ENCODE measurements around the gene TAOK3. TPM values are rescaled to one million over a fixed set of nuclear protein-coding genes. Genes with fewer than 3 reads are reported as not detected.

TAOK3 gene
- total and polyA plus RNA-seq, 10 of the 15 experiments (the other 5 are each of a cell fraction or from before 2014, with no cell fraction given), result 41.3 to 131 (median 57.8) TPM

DNA sequence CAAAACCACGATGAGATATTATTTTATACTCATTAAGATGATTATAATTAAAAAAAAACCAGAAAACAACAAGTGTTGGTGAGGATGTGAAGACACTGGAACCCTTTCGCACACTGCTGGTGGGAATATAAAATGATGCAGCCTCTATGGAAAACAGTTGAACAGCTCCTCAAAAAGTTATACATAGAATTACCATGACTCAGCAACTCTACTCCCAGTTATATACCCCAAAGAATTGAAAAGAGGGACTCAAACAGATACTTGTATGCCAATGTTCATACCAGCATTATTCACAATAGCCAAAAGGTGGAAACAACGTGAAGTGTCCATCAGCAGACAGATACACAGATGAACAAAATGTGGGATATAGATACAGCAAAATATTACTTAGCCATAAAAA is 53.1 kb downstream of the TAOK3 start:
- WGBS (ENCODE audit: insufficient coverage, insufficient replicate concordance, low lambda C conversion rate, missing lambda C conversion rate), result 95% methylated on average over 3 of the region's 3 CpGs
- no peak overlapping the region for H3K9ac ChIP-seq (ENCODE audit: control insufficient read depth, insufficient read depth, low read length)
- H3K27me3 ChIP-seq (replicated peaks in 1 of 2; ENCODE audit: control insufficient read depth in 2 of 2, insufficient read depth in 2 of 2, low read length in 1 of 2), result no peaks in the 10 kb centered on the region
- ChIA-PET CTCF (no interaction called here), POLR2A (no interaction called here), RAD21 (ENCODE audit: unreplicated experiment) (no interaction called here), SMC1A (ENCODE audit: uncharacterized antibody, unreplicated experiment) (interaction anchor here (3.8 kb wide), 1 partner anchor 15 kb away, joined by 9 read pairs; no protein-coding TSS in a partner anchor)
- intact Hi-C loops (cut with micrococcal nuclease; ENCODE audit: unreplicated experiment) (no loop called here), in situ Hi-C loops (cut with MboI) (no loop called here)
- H3K4me1 ChIP-seq (ENCODE audit: control insufficient read depth, insufficient read depth, low read length), result peaks cover 3% of the 10 kb centered on the region
- H3K79me2 ChIP-seq (ENCODE audit: control insufficient read depth, insufficient read depth, low read length), result peaks cover 27% of the 10 kb centered on the region
- H3K27ac ChIP-seq (ENCODE audit: control insufficient read depth, insufficient read depth), result no peak overlapping the region
- H3K36me3 ChIP-seq (ENCODE audit: control insufficient read depth in 2 of 2, insufficient read depth in 2 of 2, low read length in 1 of 2), result no peaks in the 10 kb centered on the region; a peak in 2 of 4 replicates
- FAIRE-seq (no peak), DNase-seq (ENCODE audit: low read depth, low spot score) (no peak), ATAC-seq (no peak)
- H2AFZ ChIP-seq (ENCODE audit: control insufficient read depth, low read depth, low read length), result no peak overlapping the region
- TF ChIP-seq, protein P1, sequence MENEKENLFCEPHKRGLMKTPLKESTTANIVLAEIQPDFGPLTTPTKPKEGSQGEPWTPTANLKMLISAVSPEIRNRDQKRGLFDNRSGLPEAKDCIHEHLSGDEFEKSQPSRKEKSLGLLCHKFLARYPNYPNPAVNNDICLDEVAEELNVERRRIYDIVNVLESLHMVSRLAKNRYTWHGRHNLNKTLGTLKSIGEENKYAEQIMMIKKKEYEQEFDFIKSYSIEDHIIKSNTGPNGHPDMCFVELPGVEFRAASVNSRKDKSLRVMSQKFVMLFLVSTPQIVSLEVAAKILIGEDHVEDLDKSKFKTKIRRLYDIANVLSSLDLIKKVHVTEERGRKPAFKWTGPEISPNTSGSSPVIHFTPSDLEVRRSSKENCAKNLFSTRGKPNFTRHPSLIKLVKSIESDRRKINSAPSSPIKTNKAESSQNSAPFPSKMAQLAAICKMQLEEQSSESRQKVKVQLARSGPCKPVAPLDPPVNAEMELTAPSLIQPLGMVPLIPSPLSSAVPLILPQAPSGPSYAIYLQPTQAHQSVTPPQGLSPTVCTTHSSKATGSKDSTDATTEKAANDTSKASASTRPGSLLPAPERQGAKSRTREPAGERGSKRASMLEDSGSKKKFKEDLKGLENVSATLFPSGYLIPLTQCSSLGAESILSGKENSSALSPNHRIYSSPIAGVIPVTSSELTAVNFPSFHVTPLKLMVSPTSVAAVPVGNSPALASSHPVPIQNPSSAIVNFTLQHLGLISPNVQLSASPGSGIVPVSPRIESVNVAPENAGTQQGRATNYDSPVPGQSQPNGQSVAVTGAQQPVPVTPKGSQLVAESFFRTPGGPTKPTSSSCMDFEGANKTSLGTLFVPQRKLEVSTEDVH (IDR thresholded peaks at IDR 0.05; ENCODE audit: low read depth, partially characterized antibody), result no peak
- TF ChIP-seq BHLHE40 (IDR thresholded peaks at IDR 0.05; ENCODE audit: borderline replicate concordance in 1 of 2, low read depth in 2 of 2, low read length in 1 of 2), result no peak
- H4K20me1 ChIP-seq (ENCODE audit: control insufficient read depth, insufficient read depth), result no peaks in the 10 kb centered on the region
- BruUV-seq (replicated peaks), result no TSS peak
- H3K9me3 ChIP-seq (replicated peaks; ENCODE audit: control insufficient read depth, insufficient read depth, low read length), result peaks cover 3% of the 10 kb centered on the region; the same call in 2 of the 3 replicates
- H3K4me3 ChIP-seq, result no peak overlapping the region
- no peak overlapping the region for H3K4me2 ChIP-seq (ENCODE audit: control insufficient read depth, insufficient read depth)

DNA sequence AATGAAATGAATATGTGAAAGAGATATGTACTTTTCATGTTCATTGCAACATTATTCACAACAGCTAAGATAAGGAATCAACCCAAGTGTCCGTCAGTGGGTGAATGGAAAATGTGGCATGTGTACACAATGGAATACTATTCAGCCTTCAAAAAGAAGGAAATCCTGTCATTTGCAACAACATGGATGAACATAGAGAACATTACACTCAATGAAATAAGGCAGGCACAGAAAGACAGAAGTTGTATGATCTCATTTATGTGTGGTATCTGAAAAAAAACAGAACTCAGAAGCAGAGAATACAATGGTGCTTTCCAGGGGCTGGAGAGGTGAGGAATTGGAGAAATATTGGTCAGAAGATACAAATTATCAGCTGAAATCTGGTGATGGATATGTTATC is 54.0 kb downstream of the TAOK3 start:
- BruUV-seq (replicated peaks), result no TSS peak
- no peak for FAIRE-seq
- TF ChIP-seq KLF5 (IDR thresholded peaks at IDR 0.05; ENCODE audit: partially characterized antibody), result no peak
- TF ChIP-seq, protein P2, sequence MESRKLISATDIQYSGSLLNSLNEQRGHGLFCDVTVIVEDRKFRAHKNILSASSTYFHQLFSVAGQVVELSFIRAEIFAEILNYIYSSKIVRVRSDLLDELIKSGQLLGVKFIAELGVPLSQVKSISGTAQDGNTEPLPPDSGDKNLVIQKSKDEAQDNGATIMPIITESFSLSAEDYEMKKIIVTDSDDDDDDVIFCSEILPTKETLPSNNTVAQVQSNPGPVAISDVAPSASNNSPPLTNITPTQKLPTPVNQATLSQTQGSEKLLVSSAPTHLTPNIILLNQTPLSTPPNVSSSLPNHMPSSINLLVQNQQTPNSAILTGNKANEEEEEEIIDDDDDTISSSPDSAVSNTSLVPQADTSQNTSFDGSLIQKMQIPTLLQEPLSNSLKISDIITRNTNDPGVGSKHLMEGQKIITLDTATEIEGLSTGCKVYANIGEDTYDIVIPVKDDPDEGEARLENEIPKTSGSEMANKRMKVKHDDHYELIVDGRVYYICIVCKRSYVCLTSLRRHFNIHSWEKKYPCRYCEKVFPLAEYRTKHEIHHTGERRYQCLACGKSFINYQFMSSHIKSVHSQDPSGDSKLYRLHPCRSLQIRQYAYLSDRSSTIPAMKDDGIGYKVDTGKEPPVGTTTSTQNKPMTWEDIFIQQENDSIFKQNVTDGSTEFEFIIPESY (IDR thresholded peaks at IDR 0.05), result no peak
- TF ChIP-seq, protein P3, sequence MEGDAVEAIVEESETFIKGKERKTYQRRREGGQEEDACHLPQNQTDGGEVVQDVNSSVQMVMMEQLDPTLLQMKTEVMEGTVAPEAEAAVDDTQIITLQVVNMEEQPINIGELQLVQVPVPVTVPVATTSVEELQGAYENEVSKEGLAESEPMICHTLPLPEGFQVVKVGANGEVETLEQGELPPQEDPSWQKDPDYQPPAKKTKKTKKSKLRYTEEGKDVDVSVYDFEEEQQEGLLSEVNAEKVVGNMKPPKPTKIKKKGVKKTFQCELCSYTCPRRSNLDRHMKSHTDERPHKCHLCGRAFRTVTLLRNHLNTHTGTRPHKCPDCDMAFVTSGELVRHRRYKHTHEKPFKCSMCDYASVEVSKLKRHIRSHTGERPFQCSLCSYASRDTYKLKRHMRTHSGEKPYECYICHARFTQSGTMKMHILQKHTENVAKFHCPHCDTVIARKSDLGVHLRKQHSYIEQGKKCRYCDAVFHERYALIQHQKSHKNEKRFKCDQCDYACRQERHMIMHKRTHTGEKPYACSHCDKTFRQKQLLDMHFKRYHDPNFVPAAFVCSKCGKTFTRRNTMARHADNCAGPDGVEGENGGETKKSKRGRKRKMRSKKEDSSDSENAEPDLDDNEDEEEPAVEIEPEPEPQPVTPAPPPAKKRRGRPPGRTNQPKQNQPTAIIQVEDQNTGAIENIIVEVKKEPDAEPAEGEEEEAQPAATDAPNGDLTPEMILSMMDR (IDR thresholded peaks at IDR 0.05 in 2 of 3, conservative IDR thresholded peaks at IDR 0.05 in 1 of 3; ENCODE audit: control insufficient read depth in 2 of 3, extremely low read depth in 1 of 3, insufficient read depth in 1 of 3, low read depth in 3 of 3, low read length in 3 of 3), result no peak
- TF ChIP-seq, protein P4, sequence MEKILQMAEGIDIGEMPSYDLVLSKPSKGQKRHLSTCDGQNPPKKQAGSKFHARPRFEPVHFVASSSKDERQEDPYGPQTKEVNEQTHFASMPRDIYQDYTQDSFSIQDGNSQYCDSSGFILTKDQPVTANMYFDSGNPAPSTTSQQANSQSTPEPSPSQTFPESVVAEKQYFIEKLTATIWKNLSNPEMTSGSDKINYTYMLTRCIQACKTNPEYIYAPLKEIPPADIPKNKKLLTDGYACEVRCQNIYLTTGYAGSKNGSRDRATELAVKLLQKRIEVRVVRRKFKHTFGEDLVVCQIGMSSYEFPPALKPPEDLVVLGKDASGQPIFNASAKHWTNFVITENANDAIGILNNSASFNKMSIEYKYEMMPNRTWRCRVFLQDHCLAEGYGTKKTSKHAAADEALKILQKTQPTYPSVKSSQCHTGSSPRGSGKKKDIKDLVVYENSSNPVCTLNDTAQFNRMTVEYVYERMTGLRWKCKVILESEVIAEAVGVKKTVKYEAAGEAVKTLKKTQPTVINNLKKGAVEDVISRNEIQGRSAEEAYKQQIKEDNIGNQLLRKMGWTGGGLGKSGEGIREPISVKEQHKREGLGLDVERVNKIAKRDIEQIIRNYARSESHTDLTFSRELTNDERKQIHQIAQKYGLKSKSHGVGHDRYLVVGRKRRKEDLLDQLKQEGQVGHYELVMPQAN (conservative IDR thresholded peaks at IDR 0.05), result no peak

More for the DNA sequence above, 54.0 kb downstream of the TAOK3 start:
- H3K4me3 ChIP-seq, result no peak overlapping the region
- in situ Hi-C loops (cut with MboI) (no loop called here), intact Hi-C loops (cut with micrococcal nuclease; ENCODE audit: unreplicated experiment) (no loop called here)
- H3K27me3 ChIP-seq (replicated peaks in 1 of 2; ENCODE audit: control insufficient read depth in 2 of 2, insufficient read depth in 2 of 2, low read length in 1 of 2), result no peaks in the 10 kb centered on the region
- no peak overlapping the region for H3K4me2 ChIP-seq (ENCODE audit: control insufficient read depth, insufficient read depth)
- DNase-seq (ENCODE audit: low read depth, low spot score) (no peak), ATAC-seq (no peak)
- H3K9ac ChIP-seq (ENCODE audit: control insufficient read depth, insufficient read depth, low read length), result no peak overlapping the region
- SMC1A ChIA-PET (ENCODE audit: uncharacterized antibody, unreplicated experiment), result interaction anchor here (1.4 to 3.8 kb wide), 2 partner anchors 11 to 16 kb away, joined by 4 to 9 read pairs; no protein-coding TSS in a partner anchor
- H3K79me2 ChIP-seq (ENCODE audit: control insufficient read depth, insufficient read depth, low read length), result peaks cover 36% of the 10 kb centered on the region
- no peaks in the 10 kb centered on the region for H4K20me1 ChIP-seq (ENCODE audit: control insufficient read depth, insufficient read depth)
- 95% methylated on average over 1 of the region's 1 CpG for WGBS (ENCODE audit: insufficient coverage, insufficient replicate concordance, low lambda C conversion rate, missing lambda C conversion rate)
- RAD21 ChIA-PET (ENCODE audit: unreplicated experiment), result no interaction called here
- POLR2A ChIA-PET, result interaction anchor here (0.6 to 1.1 kb wide), 3 partner anchors 19 to 217 kb away, joined by 3 to 5 read pairs (median 3); no protein-coding TSS in a partner anchor
- H3K9me3 ChIP-seq (replicated peaks; ENCODE audit: control insufficient read depth, insufficient read depth, low read length), result peaks cover 3% of the 10 kb centered on the region; the same call in 2 of the 3 replicates
- no peak overlapping the region for H2AFZ ChIP-seq (ENCODE audit: control insufficient read depth, low read depth, low read length)
- H3K27ac ChIP-seq (ENCODE audit: control insufficient read depth, insufficient read depth), result no peak overlapping the region
- CTCF ChIA-PET, result interaction anchor here (8.5 kb wide), 1 partner anchor 38 kb away, joined by 67 read pairs; no protein-coding TSS in a partner anchor
- H3K36me3 ChIP-seq (ENCODE audit: control insufficient read depth in 2 of 2, insufficient read depth in 2 of 2, low read length in 1 of 2), result no peaks in the 10 kb centered on the region; a peak in 2 of 4 replicates
- peaks cover 12% of the 10 kb centered on the region for H3K4me1 ChIP-seq (ENCODE audit: control insufficient read depth, insufficient read depth, low read length)
